HEK293 (cell line): ENCODE results near the gene EI24.

Experiments
- CTCF ChIP-seq: fragments of 450-650 bp; formaldehyde crosslinking; IDR thresholded peaks from 2 replicates; pipeline ENCODE4 v1.5.1; 2016; ENCODE audit warnings: missing biosample characterization, missing genetic modification characterization
- GLIS1 ChIP-seq: fragments of 450-650 bp; formaldehyde crosslinking; IDR thresholded peaks from 2 replicates; pipeline ENCODE4 v1.5.1; 2016; ENCODE audit warnings: missing biosample characterization, missing genetic modification characterization
- REST ChIP-seq: fragments of 450-650 bp; formaldehyde crosslinking; IDR thresholded peaks from 2 replicates; pipeline ENCODE4 v1.5.1; 2016; ENCODE audit warnings: missing biosample characterization, missing genetic modification characterization
- ZNF280C ChIP-seq: fragments of 450-650 bp; formaldehyde crosslinking; IDR thresholded peaks from 2 replicates; pipeline ENCODE4 v1.5.1; 2016; ENCODE audit warnings: missing biosample characterization, missing genetic modification characterization
- ZNF513 ChIP-seq: fragments of 450-650 bp; IDR thresholded peaks from 2 replicates; pipeline ENCODE4 v1.5.1; 2018; ENCODE audit warnings: missing biosample characterization, missing genetic modification characterization

GRCh38 chr11:125605417-125605816, 36.1 kb downstream of the EI24 start:
- no peak for TF ChIP-seq GLIS1
- no peak for TF ChIP-seq ZNF280C (tag by site-specific recombination)
- TF ChIP-seq REST (tag by site-specific recombination), result no peak
- no peak for TF ChIP-seq CTCF (tag by site-specific recombination)
- no peak for TF ChIP-seq ZNF513 (tag by site-specific recombination)
